Hematopoietic multipotent progenitor cell treated with erythropoietin and hydrocortisone succinate and interleukin-3 and kit ligand, for 8 days (in vitro differentiated cells): ENCODE measurements around the gene LIPC.
A peak's percentile ranks its signal among the peaks of the same experiment; 100 is the strongest.

ENCODE experiments used
- DNase-seq: peaks from one replicate; pipeline ENCODE4 v3.0.0-alpha.2; 2015

Gene LIPC

DNA sequence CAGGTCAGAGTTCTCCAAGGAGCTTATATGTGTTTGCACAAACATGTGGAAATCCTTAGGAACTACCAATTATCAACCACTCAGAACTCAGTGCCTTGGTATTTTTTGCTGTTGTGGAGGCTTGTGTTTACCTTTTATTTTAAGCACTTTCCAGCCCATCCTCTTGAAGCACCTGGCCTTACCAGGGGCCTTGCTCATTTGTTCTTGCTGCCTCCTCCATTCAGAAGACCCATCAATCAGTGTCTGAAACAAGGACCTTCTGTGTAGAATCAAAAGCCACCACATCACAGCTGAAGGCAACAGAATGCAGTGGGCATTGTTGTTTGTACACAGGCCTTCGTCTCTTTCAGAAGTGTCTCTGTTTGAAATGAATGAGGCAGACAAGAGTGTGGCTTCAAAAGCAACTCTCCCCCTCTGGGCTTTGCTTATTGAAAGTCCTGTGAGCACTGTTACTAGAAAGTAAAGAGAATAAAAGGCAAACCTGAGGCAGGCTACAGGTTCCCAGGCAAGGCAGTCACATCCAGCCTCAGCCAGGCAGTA is 24.5 kb upstream of the LIPC start:
- no peak for DNase-seq

DNA sequence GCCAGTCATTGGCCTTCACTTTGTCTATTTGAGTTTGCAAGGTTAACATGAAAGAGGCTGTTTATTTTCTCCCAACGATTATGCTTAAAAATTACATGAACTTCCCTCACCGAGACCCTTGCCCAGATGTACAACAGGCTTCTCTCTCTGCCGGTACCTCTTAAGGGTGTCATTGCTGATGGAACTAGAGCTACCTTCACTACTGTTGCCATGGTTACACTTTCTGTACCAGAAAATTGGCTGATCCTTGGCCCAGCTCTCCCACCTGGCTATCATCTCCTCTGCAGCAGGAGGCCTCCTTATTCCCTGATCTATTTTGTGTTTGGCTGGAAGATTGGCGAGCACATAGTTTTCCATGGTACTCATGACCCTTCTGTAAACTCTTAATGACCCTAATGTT is 24.0 kb upstream of the LIPC start:
- DNase-seq: no peak

DNA sequence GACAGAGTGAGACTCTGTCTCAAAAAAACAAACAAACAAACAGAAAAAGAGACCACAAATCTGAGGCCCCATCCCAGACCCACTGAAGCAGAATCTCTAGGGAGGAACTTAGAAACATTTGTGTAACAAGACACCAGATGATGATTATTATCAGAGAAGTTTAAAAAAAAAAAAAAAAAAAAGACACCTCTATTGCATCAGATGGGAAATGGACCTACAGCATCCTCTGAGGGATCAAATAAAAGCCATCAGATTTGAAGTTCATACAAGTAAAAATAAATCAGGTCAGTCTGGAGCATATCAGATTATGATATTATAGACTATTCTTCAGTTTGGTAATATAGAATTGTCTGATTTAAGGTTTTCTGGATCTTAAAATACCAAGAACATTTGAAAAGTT is 21.9 kb upstream of the LIPC start:
- DNase-seq: no peak

DNA sequence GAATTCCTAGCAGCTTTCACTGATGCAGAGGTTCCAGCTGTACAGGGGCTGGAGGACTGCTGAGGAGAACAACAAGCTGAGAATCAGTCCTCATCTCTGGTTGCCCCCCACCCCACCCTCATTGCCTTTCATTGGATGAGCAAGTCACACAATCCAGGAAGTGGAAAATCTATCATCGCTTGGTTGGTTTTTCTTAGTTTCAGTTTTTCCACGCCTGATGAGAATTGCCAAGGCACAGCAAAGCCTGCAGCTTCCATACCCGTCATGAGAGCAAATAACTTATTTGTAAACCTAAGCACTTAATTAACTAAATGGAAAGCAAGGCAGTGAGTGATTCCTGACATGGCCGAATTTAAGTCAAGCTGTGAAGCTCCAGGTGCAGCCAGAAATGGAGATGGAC is 21.4 kb upstream of the LIPC start:
- DNase-seq: no peak

DNA sequence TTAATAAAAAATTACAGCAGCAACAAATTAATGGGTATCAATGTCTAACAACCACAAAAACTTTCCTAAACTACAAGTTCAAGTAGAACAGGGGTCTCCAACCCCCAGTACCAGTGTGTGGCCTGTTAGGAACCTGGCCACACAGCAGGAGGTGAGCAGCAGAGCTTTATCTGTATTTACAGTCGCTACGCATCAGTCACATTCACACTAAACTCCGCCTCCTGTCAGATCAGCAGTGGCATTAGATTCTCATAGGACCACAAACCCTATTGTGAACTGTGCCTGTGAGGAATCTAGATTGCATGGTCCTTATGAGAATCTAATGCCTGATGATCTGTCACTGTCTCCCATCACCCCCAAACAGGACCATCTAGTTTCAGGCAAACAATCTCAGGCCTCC is 18.5 kb upstream of the LIPC start:
- no peak for DNase-seq

DNA sequence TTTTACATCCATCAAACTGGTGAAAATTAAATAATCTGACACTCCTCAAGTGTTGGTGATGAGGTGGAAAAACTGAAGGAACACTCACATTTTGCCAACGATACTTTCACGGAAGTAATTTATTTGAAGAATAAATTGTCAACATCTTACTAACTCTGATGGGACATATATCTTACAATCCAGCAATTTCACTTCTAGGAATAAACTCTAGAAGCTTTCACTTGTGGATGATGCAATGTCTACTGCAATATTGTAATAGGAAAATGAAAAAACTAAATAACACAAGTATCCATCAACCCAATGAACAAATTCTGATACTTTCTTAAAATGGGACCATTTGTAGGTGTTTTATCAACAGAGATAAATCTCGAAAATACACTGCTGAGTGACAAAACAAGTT is 16.2 kb upstream of the LIPC start:
- no peak for DNase-seq

DNA sequence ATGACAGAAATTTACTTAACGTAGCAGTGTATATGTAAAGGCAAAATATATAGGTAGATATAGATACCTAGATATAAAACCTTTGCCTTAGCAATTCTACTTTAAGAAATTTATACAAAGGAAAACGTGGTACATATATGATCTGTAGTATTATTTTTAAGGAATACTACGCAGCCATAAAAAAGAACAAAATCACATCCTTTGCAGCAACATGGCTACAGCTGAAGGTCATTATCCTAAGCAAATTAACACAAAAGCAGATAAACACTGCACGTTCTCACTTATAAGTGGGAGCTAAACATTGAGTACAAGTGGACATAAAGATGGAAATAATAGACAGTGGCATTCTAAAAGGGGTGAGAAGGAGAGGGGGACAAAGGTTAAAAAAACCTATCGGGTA is 14.8 kb upstream of the LIPC start:
- DNase-seq: no peak

DNA sequence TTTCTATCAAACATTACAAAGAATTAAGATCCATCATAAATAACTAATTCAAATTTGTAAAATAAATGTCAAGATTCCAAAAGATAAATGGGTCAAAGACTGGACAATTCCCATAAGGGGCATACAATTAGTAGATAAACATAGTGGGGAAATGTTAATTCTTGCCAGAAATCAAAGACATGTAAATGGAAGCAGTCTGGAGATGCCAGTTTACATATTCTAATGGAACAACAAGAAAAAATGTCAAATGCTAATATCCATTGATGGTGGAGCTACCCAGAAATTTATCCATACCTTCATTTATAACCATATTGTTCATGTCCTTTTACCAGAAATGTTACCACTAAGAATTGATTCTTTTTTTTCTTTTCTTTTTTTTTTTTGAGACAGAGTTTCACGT is 13.7 kb upstream of the LIPC start:
- DNase-seq: no peak

DNA sequence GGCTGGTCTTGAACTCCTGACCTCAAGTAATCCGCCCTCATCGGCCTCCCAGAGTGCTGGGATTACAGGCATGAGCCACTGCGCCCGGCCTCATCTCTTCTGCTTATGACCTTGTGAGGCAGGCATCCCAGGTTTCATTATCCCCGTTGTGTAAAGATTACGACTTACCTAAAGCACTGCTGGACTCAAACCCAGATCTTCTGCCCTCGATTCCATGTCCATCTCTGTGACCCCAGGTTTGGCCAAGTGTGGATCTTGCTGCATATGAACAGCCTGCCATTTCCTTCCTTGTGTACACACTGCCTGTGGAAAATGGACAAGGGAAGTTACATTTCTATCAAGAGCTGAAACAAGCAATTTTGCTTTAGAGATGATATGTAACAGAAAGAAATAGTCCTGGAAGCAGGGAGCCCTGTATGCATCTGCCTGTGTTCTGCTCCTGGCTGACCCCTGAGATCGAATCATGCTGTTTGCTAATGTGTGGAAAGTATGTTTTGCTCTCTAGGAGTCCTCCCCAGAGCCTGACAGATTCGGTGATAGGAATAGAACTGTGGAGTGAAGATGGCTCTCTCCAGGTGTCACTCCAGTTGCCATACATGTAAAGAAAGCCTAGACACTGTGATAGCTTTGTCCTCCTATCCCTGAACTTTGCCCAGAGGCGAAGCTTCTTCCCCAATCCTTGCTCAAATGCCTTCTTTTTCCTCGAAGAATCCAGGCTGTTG is 11.8 kb upstream of the LIPC start:
- DNase-seq: no peak

DNA sequence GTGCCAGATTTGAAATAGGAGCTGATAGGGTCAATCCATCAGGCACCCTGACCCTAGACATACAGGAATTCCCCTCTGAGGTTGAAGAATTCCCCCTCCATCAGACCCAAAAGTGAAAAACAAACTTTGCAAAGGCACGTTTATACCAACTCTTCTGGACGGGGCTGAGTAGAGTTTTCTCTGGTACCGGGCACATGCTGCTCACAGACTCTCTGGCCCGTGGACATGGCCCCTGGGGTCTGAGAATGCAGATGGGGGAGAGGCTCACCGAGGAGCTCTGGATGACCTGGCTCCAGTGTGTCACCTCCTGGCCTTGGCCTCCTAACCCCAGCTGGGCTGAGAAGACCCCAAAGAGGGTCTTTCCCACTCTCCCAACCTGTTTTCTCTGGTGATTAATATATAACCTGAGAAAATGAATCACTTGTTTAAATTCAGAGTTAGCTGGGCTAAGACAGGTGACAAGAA is 11.2 kb upstream of the LIPC start:
- no peak for DNase-seq

DNA sequence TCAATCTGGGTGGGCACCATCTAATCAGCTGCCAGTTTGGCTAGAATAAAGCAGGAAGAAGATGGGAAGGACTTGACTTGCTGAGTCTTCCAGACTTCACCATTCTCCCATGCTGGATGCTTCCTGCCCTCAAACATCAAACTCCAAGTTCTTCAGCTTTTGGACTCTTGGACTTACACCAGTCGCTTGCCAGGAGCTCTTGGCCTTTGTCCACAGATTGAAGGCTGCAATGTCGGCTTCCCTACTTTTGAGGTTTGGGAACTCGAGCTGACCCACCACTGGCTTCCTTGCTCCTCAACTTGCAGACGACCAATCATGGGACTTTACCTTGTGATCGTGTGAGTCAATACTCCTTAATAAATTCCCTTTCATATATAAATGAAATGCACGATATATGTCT is 8.6 kb upstream of the LIPC start:
- no peak for DNase-seq

DNA sequence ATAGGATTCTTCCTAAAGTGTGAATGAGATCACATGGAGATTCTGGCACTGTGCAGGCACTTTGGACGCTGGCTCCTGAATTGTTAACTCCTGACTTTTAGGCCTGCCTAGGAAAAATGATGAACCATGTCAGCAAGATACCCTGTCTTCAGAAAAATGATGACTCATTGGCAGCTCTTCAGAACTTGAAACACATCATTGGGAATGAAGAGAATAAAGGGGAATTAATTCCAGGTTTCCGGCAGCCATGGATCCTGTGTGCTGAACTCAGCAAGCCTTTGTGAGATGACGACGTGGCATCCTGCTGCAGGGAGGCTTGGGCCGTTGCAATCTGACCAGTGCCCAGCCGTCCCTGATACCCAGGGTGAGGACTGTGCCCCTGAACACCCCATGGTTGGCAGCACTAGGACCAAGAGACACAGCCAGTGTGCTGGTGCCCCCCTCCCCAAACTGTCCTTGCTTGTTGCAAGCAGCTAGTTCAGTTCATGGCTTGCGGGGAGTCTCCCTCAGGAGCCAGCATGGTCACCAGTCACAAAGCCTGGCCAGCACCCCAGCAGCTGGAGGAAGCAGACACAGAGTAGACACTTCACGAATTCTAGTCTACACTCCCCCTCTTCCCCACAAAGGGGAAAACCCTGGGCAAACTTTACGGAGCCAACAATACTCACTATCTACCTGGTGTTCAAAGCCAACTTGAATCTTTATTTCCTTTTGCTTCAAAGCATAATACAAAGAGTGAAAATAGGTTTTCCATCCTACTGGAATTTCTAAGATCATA is 7.8 kb upstream of the LIPC start:
- no peak for DNase-seq

DNA sequence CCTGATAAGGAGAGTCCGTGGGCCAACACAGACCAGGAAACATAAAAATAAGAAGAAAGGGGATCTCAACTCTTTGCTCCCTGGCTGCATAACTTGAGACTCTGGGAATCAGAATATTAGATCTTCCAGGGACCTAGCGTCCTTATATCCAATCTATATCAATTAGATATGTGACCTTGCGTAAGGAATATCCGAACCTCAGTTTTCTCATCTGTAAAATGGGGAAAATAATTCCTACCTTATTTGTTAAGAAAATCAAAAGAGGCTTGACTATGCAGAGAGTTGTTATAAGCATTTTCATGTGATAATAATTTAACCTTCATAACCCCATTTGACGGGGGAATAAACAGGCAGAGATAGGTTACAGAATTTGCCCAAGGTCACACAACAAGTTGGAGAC is 7.1 kb upstream of the LIPC start:
- DNase-seq: no peak

DNA sequence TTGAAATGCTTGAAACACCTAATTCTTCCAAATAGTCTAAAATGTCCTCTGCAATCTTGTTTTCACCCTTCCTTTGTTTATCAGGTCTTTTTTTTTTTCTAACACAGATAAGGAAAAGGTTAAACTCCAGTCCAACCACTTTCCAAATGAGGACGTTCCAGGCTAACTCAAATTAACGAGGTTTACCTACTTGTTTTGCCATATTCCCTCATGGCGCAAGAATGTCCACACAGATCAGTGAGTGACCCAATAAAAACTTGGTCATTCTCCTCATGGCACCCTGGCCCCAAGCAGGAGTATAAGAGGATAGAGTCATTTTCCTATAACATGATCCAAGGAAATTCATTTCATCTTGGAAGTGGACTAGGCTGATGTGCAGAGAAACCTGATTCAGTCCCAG is 6.6 kb upstream of the LIPC start:
- no peak for DNase-seq

DNA sequence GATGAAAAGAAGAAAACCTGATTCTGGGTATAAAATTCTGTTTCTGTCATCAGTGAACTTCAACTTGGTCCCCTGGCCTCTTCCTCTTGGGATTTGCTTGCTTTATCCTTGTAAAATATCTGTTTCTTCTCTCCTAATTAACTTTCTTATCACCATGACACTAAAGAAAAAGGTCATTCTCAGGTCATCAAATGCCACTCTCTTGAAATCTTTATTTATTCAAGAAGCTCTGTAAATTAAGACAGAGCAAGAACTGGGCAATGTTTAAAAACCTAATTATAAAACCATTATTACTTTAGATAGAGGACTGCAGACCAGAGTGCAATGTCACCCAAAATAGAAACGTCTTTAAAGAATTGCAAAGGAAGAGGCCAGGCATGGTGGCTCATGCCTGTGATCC is 6.0 kb upstream of the LIPC start:
- no peak for DNase-seq

DNA sequence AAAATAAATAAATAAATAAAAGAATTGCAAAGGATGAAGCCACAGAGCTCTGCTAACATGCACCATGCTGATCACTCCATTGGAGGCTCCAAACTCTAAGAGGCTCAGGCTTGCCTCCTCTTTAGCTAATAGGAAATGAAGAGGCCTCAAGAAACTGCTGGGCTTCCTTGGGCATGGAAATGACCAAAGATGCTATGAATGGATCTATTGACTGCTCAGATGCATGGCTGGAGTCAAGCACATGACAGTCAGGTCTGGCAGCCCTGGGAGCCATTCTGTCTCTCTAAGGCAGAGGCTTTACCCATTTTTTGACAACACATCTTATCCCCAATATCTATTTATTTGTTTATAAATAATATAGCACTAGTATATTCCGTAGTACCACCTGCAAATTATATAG is 5.3 kb upstream of the LIPC start:
- DNase-seq: no peak

DNA sequence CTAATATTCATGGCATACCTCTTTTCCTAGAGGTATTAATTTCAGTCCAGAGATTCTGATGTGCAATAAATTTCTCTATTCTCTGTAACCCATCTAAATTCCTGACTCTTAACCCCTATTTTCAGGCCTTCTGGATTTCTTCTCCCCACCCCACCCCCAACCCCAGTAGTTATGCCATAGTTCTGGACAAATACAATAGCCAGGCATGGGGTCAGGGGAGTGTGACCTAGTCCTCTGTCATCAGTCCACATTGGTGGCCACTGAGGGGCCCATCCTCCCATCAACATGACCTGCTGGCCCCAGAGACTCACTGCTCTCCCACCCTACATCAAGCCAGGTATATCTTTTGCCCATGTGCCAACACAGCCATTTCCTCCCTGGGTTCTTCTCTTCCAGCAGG is 3.8 kb upstream of the LIPC start:
- no peak for DNase-seq

DNA sequence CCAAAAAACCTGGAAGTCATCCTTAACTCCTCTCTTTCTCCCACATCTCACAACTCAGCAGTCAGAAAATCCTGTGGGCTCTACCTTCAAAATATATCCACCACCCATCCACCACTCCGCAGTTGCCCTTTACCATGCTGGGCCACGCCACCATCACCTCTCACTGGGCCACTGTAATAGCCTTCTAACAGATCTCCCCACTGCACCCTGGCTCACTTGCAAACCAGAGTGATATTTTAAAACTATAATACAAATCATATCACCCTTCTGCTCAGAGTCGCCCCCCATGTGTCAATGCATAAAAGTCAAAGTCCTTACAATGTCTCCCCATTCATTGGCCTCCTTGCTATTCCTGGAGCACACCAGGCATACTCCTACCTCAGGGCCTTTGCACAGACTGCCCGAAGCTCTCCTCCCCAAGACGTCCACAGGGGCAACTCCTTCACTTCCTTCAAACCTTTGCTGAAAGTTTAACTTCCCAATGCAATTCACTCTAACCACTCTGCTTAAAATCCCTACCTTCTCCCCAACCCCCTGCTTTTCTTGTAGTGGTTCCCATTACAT is 1.5 kb upstream of the LIPC start:
- no peak for DNase-seq

DNA sequence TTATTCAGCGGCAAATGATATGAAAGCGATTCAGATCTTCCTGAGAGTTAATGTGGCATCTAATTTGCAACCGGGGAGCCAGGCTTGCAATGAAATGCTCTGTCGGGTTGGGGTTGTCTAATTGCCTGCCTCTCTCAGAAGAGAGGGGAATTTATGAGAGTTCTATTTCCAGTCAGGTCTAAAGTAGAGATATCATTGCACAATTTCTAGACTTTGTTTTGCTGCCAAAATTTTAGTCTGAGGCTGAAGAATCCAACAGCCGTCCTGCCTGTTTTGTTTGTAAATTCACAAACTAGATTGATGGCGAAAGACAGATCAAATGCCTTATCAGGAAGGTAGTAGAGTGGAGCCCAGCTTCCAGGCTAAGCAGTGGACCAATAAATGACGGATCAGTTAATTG is 610 bp downstream of the LIPC start:
- no peak for DNase-seq

DNA sequence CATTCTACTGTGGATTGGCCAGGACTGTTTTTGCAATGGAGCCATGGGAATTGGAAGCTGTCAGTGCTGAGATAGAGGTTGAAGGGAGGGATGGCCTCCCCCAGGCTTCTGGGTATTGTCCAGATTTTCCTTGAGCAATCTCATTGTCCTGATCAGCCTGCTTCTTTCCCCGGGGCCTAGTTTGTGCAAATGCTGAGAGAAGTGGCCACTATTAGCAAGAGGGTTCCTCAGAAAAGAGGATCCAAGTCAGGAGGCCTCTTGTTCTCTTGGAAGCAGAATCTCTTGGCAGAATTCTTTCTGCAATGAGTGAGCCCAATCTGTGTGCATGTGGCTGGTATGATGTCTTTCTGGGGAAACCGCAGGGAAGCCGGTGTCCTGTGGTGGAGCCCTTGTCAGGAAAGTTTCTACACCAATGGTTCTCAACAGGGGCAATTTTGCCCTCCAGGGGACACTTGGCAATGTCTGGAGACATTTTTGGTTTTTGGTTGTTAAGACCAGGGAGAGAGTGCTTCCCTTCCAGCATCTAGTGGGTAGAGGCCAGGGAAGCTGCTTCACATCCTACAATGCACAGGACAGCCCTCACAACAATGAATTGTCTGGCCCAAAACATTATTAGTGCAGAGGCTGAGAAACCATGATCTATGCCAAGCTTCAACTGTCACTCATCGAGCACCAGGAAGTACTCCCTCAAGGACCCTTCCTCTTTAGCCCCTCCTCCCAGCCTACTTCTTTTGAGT is 2.0 kb downstream of the LIPC start:
- DNase-seq: no peak

DNA sequence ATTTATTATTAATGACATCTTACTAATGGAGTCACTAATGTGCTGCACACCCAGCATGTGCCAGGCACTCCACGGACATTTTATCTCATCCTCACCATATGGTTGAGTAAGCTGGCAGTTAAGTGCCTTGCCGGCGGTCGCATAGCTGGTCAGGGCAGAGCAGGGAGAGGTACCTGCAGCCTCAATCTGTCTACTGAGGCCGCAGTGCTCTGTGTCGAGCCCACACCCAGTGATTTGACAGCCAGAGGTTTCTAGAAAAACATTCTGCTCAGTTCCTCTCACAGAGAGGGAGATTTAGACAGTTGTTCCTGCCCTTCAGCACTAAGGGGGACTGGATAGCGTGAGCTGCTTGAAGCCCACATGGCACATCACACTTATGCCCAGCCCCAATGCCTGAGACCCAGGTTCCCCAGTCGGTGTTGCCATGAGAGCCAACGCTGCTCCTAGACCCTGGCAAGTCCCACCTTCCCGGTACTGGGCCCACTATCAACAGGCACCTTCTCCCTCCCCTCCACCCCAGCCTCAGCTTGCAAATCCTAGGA is 2.6 kb downstream of the LIPC start:
- peak; percentile 19 for DNase-seq

DNA sequence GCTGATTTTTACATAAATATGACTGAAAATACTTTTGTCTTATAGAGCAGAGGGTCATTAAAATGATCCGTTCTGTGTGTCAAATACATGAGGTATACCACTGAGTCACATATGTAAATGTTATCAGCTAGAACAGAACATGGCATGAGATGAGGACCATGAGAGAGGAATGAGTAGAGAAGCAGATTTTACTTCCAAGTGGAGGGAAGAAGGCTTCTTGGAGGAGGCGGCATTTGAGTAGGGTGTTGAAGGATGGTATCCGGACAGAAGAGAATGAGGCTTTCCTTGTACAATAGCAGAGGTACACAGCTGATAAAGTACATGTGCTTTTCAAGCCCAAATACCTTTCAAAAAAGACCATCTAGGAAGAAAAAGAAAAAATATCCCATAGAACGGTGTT is 4.8 kb downstream of the LIPC start:
- DNase-seq: no peak

DNA sequence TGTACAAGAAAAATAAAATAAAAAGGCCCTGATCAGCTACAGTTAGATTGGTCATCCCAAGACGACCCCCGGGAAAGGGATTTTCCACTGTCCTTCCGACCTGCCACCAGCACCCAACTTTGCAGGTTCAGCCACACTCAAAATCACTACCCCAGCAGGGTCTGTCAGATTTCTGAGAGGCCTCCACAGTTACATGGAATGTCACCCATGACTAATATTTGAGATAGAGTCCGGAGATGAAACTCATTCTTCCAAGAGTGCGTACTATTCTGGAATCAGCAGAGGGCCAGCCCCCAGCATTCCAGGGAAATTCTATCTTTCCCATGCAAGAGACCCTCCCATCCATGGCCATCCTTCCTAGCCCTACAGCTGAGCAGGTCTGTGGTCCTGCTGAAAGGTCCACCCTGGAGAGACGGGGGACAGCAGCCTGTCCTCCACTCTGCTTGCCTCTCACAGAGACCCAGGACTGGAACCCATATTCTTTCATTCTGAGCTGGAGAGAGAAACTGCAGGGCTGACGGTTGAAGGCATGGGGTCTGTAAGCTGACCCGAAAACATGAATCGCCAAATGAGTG is 5.8 kb downstream of the LIPC start:
- no peak for DNase-seq
